Left ventricle myocardium inferior (tissue), 1 donor: ENCODE results near the gene EMX1. TPM values are rescaled to one million over a fixed set of nuclear protein-coding genes. Genes with fewer than 3 reads are reported as not detected.
"Not testable (repeated sequence)": the region's sequence is repeated elsewhere in the genome, so short reads cannot be mapped to it uniquely, and the experiment has no call there.

Experiments
- DNase-seq: peaks from one replicate; pipeline ENCODE4 v3.0.0-alpha.2; 2020
- H3K27ac ChIP-seq: fragments of 200-600 bp; replicated peaks from 2 replicates; pipeline ENCODE4 v1.8.0; 2021
- H3K27me3 ChIP-seq: fragments of 200-600 bp; 2 replicates; pipeline ENCODE4 v1.8.0; 2021; ENCODE audit warnings: low read depth
- H3K36me3 ChIP-seq: fragments of 200-600 bp; 2 replicates; pipeline ENCODE4 v1.8.0; 2021
- H3K4me1 ChIP-seq: fragments of 200-600 bp; 2 replicates; pipeline ENCODE4 v1.8.0; 2021
- H3K4me3 ChIP-seq: fragments of 200-600 bp; 2 replicates; pipeline ENCODE4 v1.8.0; 2021; ENCODE audit warnings: mild to moderate bottlenecking, moderate library complexity
- H3K9me3 ChIP-seq: fragments of 200-600 bp; replicated peaks from 2 replicates; pipeline ENCODE4 v1.8.0; 2021
- CTCF ChIP-seq: fragments of 200-600 bp; IDR thresholded peaks from 2 replicates; pipeline ENCODE4 v1.8.0; 2021; ENCODE audit warnings: antibody characterized with exemption, mild to moderate bottlenecking, borderline replicate concordance
- intact Hi-C: fragments of 100-400 bp; cut with micrococcal nuclease; formaldehyde crosslinking; loops from one replicate; pipeline ENCODE4 v1.11.0; 2022
- total RNA-seq: library from RNA; stranded (reverse); fragmentation: NEBNext Ultra II Directional; extraction: Animal tissue kit (Norgen Biotek cat#: 25700); gene quantifications from one replicate; pipeline ENCODE4 v1.2.1, GENCODE V29; 2021
- donor health status: DM: no; HTN: yes; CAD: no; lungs with severe emphysema.

Gene EMX1
- total RNA-seq, 1 donor from 2014 or later, result not detected

- no peak for DNase-seq
- peaks cover 19% of the 10 kb centered on the region for H3K4me1 ChIP-seq
- H3K27me3 ChIP-seq, result peaks cover 73% of the 10 kb centered on the region
- intact Hi-C loops, result loop anchor here (10.0 kb wide), 1 partner anchor 78 kb away; no protein-coding TSS in a partner anchor
- no peak for TF ChIP-seq CTCF
- H3K9me3 ChIP-seq, result no peaks in the 10 kb centered on the region
- no peak overlapping the region for H3K4me3 ChIP-seq
- H3K36me3 ChIP-seq, result peaks cover 9% of the 10 kb centered on the region
- H3K27ac ChIP-seq, result no peak overlapping the region
Observed at GRCh38 chr2:72896446-72896845, 20.9 kb upstream of the EMX1 start.

GRCh38 chr2:72897785-72898584 lies 19.3 kb upstream of the EMX1 start:
- no peak overlapping the region for H3K27ac ChIP-seq
- no peak for DNase-seq
- intact Hi-C loops, result loop anchor here (10.0 kb wide), 1 partner anchor 77 kb away; no protein-coding TSS in a partner anchor
- H3K4me3 ChIP-seq, result no peak overlapping the region
- H3K9me3 ChIP-seq, result no peaks in the 10 kb centered on the region
- no peaks in the 10 kb centered on the region for H3K36me3 ChIP-seq
- H3K4me1 ChIP-seq, result peaks cover 16% of the 10 kb centered on the region
- no peak for TF ChIP-seq CTCF
- H3K27me3 ChIP-seq, result peaks cover 88% of the 10 kb centered on the region

- no peak for TF ChIP-seq CTCF
- Histone ChIP-seq H3K4me1 (peaks cover 15% of the 10 kb centered on the region), H3K27ac (no peak overlapping the region), H3K4me3 (no peak overlapping the region), H3K27me3 (peaks cover 94% of the 10 kb centered on the region), H3K9me3 (no peaks in the 10 kb centered on the region), H3K36me3 (no peaks in the 10 kb centered on the region)
- intact Hi-C loops, result loop anchor here (10.0 kb wide), 1 partner anchor 76 kb away; no protein-coding TSS in a partner anchor
- DNase-seq, result no peak
Observed at GRCh38 chr2:72898585-72898906, 18.8 kb upstream of the EMX1 start.

GRCh38 chr2:72900191-72900825 lies 17.0 kb upstream of the EMX1 start:
- Histone ChIP-seq H3K9me3 (no peaks in the 10 kb centered on the region), H3K4me3 (no peak overlapping the region), H3K27ac (no peak overlapping the region), H3K27me3 (peaks cover 98% of the 10 kb centered on the region), H3K4me1 (peaks cover 12% of the 10 kb centered on the region), H3K36me3 (no peaks in the 10 kb centered on the region)
- no peak for DNase-seq
- intact Hi-C loops, result no loop called here
- TF ChIP-seq CTCF, result no peak

- TF ChIP-seq CTCF, result no peak
- peaks cover under 1% of the 10 kb centered on the region for H3K4me1 ChIP-seq
- H3K27ac ChIP-seq, result no peak overlapping the region
- no peak overlapping the region for H3K4me3 ChIP-seq
- no peaks in the 10 kb centered on the region for H3K9me3 ChIP-seq
- intact Hi-C loops, result no loop called here
- H3K27me3 ChIP-seq, result peaks cover 99% of the 10 kb centered on the region
- no peaks in the 10 kb centered on the region for H3K36me3 ChIP-seq
- no peak for DNase-seq
Observed at GRCh38 chr2:72901426-72901825, 15.9 kb upstream of the EMX1 start.

GRCh38 chr2:72907369-72907768 lies 9.9 kb upstream of the EMX1 start:
- intact Hi-C loops, DNase-seq, H3K4me1 ChIP-seq, H3K4me3 ChIP-seq, H3K9me3 ChIP-seq, H3K27ac ChIP-seq, H3K36me3 ChIP-seq: not testable (repeated sequence)
- peaks cover 100% of the 10 kb centered on the region for H3K27me3 ChIP-seq
